Activated CD8-positive, alpha-beta memory T cell treated with anti-CD3 and anti-CD28 coated beads, Interleukin-2, amount 50 U/mL, for 24 hours (primary cell): ENCODE data around the gene SGSM2.

ENCODE experiments used
- DNase-seq: peaks from one replicate; pipeline ENCODE4 v3.0.0-alpha.2; 2020; ENCODE audit errors: extremely low read depth

Gene SGSM2

GRCh38 chr17:2336215-2336851 is 968 bp upstream of the SGSM2 start, which contains the start of gene TSR1:
TSR1 (minus strand) TSS chr17:2336457; CDS start chr17:2336427, 30 bp downstream.
- DNase-seq: peak; percentile 65

GRCh38 chr17:2337544-2338314 is 428 bp downstream of the SGSM2 start:
- DNase-seq: no peak

GRCh38 chr17:2338315-2338657 is 985 bp downstream of the SGSM2 start:
- DNase-seq: no peak

GRCh38 chr17:2343421-2343820 is 6.1 kb downstream of the SGSM2 start:
- DNase-seq: no peak

- DNase-seq: no peak
These were observed 7.2 kb downstream of the SGSM2 start for GRCh38 chr17:2344528-2344927.

- no peak for DNase-seq
These were observed 9.2 kb downstream of the SGSM2 start for GRCh38 chr17:2346475-2346874.

- no peak for DNase-seq
These were observed 10.7 kb downstream of the SGSM2 start for GRCh38 chr17:2347805-2348685.

- no peak for DNase-seq
These were observed 14.0 kb downstream of the SGSM2 start for GRCh38 chr17:2351269-2351668.

GRCh38 chr17:2354311-2354710 is 17.0 kb downstream of the SGSM2 start:
- no peak for DNase-seq

GRCh38 chr17:2357237-2357636 is 19.9 kb downstream of the SGSM2 start:
- DNase-seq: no peak

- no peak for DNase-seq
These were observed 20.7 kb downstream of the SGSM2 start for GRCh38 chr17:2357931-2358434.

GRCh38 chr17:2361010-2361760 is 23.9 kb downstream of the SGSM2 start:
- DNase-seq: no peak

- DNase-seq: no peak
These were observed 24.7 kb downstream of the SGSM2 start for GRCh38 chr17:2362016-2362415.

GRCh38 chr17:2362416-2362815 is 25.1 kb downstream of the SGSM2 start:
- DNase-seq: no peak

- no peak for DNase-seq
These were observed 25.6 kb downstream of the SGSM2 start for GRCh38 chr17:2362881-2363280.

- no peak for DNase-seq
These were observed 26.0 kb downstream of the SGSM2 start for GRCh38 chr17:2363318-2363717.

GRCh38 chr17:2363851-2364762 is 26.8 kb downstream of the SGSM2 start:
- DNase-seq: no peak

- DNase-seq: no peak
These were observed 27.4 kb downstream of the SGSM2 start for GRCh38 chr17:2364763-2365116.

- no peak for DNase-seq
These were observed 27.8 kb downstream of the SGSM2 start for GRCh38 chr17:2365132-2365531.

GRCh38 chr17:2366747-2367494 is 29.6 kb downstream of the SGSM2 start:
- no peak for DNase-seq
